Uterus (tissue), 2 donors: ENCODE results near the gene SV2C.

Source experiments
- CTCF ChIP-seq, 4 experiments: fragments of 200-600 bp in 2 of 4; fragments of 450-650 bp in 2 of 4; sonication (generic) in 2 of 4; IDR thresholded peaks; one replicate each; pipeline ENCODE4 v1.5.1; 2016 to 2019; ENCODE audit warnings: antibody characterized with exemption in 4 of 4, mild to moderate bottlenecking in 2 of 4, moderate library complexity in 1 of 4
- POLR2A ChIP-seq, 2 donors: fragments of 450-650 bp; IDR thresholded peaks; one replicate each; pipeline ENCODE4 v1.6.1; 2016; ENCODE audit warnings: antibody characterized with exemption in 2 of 2, mild to moderate bottlenecking in 1 of 2, moderate library complexity in 1 of 2

GRCh38 chr5:76314643-76315042 is 231.5 kb downstream of the SV2C start:
- TF ChIP-seq POLR2A (IDR thresholded peaks at IDR 0.05) = no peak
- TF ChIP-seq CTCF (IDR thresholded peaks at IDR 0.05) = no peak
